Myometrial cell (primary cell): ENCODE data around the gene LAPTM5. TPM values are rescaled to one million over a fixed set of nuclear protein-coding genes. Genes with fewer than 3 reads are reported as not detected.

Experiments
- total RNA-seq: library from RNA; depleted of rRNA; stranded (reverse); fragments of >200 nt; gene quantifications from 2 replicates; pipeline ENCODE4 v1.2.3, GENCODE V29; 2015

LAPTM5 gene
- total RNA-seq: not detected in 2 replicates

GRCh38 chr1:30757352-30758120 lies at the start of gene LAPTM5:
Gene LAPTM5, minus strand, starts transcription at chr1:30757774. Its CDS starts 29 bp downstream, at chr1:30757745.

GRCh38 chr1:30723331-30723755 lies 34.2 kb downstream of the LAPTM5 start, which contains the start of gene MATN1:
Gene MATN1, minus strand, starts transcription at chr1:30723585. Its CDS starts 34 bp downstream, at chr1:30723551.

Other genes starting within 250 kb of the LAPTM5 start
- gene MATN1, start 34.2 kb downstream of the LAPTM5 start, total RNA-seq: not detected in 2 replicates
- gene SDC3, start 151.0 kb upstream of the LAPTM5 start, total RNA-seq: 21.9 and 23.2 TPM in 2 replicates